ENCODE data around the gene NAT9.

The NAT9 gene

DNA sequence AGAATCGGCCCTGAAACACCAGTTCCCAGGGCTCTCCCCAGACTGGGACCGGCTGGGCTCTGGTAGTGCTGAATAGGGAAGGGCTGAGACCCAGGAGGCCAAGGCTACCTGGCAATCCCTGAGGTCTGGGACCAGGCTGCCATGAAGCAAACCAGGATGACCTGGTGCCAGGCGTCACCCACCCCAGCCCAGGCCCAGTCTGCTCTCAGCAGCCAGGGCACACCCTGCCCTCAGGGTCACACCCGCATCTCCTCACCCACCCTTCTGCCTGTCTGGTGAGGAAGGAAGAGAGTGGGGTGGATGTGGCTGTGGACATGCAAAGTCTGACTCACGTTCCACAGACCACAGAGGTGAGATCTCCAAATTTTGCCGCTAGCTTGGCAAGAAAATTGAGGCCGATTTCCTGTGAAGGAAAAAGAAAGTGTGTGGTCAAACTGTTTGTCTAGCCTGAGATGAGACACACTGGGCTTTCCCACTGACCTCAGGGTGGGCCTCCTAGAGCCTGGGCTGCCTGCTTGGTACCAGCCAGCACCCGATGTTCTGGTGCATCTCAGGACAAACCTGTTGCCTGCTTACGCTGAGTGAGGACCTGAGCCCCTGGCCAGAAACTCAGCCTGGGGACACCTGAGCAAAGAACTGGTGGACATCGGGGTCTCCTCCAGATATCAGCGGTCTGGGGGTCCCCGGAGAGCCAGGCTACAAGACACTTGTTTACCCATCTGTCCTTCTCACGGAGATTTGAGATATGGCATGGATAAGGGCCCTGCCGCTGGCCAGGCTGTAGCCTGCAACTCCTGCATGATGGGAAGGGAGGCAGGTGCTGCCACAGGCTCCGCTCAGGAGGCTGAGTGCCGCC lies 45.4 kb downstream of the NAT9 start:
- no peak overlapping the region for H3K27ac ChIP-seq
- TF ChIP-seq, protein P1, sequence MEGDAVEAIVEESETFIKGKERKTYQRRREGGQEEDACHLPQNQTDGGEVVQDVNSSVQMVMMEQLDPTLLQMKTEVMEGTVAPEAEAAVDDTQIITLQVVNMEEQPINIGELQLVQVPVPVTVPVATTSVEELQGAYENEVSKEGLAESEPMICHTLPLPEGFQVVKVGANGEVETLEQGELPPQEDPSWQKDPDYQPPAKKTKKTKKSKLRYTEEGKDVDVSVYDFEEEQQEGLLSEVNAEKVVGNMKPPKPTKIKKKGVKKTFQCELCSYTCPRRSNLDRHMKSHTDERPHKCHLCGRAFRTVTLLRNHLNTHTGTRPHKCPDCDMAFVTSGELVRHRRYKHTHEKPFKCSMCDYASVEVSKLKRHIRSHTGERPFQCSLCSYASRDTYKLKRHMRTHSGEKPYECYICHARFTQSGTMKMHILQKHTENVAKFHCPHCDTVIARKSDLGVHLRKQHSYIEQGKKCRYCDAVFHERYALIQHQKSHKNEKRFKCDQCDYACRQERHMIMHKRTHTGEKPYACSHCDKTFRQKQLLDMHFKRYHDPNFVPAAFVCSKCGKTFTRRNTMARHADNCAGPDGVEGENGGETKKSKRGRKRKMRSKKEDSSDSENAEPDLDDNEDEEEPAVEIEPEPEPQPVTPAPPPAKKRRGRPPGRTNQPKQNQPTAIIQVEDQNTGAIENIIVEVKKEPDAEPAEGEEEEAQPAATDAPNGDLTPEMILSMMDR (IDR thresholded peaks at IDR 0.05; ENCODE audit: low read depth, low read length, missing control alignments) = no peak
- in situ Hi-C loops (cut with HindIII; ENCODE audit: low pct_ligation_motif_present, low sequenced_read_pairs) = no loop called here
- no peaks in the 10 kb centered on the region for H3K36me3 ChIP-seq (replicated peaks)
- DNase-seq = no peak
- H3K4me3 ChIP-seq (ENCODE audit: low read depth, low read length) = no peak overlapping the region
- H3K27me3 ChIP-seq (replicated peaks) = peaks cover 3% of the 10 kb centered on the region

DNA sequence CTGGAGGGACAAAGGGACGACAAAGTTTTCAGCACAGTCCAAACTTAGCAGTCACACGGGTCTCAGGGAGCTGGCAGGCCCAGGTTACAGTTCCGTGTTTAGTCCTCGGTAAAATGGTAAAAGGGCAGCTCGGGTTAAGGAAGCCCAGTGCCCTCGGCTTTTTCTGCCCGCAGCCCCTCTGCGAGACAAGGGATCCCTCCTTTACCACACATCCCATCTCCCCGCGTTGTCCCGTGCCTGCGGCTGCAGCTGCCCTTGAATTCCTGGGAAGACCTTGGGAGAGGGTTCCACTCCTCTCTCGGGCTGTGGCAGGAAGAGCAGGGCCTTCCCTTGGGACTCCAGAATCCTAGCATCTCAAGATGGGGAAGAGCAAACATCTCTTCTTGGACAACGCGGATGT lies 46.3 kb downstream of the NAT9 start:
- Histone ChIP-seq H3K36me3 (replicated peaks) (no peaks in the 10 kb centered on the region), H3K27me3 (replicated peaks) (peaks cover 3% of the 10 kb centered on the region), H3K27ac (no peak overlapping the region), H3K4me3 (ENCODE audit: low read depth, low read length) (no peak overlapping the region)
- TF ChIP-seq, protein P1 (IDR thresholded peaks at IDR 0.05; ENCODE audit: low read depth, low read length, missing control alignments) = no peak
- no peak for DNase-seq
- in situ Hi-C loops (cut with HindIII; ENCODE audit: low pct_ligation_motif_present, low sequenced_read_pairs) = no loop called here

DNA sequence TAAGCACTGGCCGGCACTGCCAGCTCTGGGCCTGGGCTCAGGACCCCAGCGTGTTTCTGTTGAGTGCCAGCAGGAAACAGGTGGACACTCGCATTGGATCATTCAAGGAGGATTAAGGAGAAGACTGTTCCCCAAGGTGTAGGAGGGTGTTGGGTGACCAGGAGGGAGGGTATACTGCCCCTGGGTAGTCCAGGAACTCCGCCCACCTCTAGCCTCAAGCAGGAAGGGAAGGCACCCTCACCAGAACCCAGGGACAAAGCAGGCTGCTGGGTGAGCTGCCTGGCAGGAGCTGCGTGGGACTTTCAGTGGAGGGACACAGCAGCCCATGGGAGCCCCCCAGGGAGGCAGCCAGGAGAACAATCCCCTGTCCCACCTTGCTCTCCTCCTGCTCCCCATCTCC lies 46.8 kb downstream of the NAT9 start:
- TF ChIP-seq, protein P1 (IDR thresholded peaks at IDR 0.05; ENCODE audit: low read depth, low read length, missing control alignments) = no peak
- DNase-seq = no peak
- Histone ChIP-seq H3K27ac (no peak overlapping the region), H3K27me3 (replicated peaks) (no peaks in the 10 kb centered on the region), H3K36me3 (replicated peaks) (no peaks in the 10 kb centered on the region), H3K4me3 (ENCODE audit: low read depth, low read length) (no peak overlapping the region)
- in situ Hi-C loops (cut with HindIII; ENCODE audit: low pct_ligation_motif_present, low sequenced_read_pairs) = no loop called here

DNA sequence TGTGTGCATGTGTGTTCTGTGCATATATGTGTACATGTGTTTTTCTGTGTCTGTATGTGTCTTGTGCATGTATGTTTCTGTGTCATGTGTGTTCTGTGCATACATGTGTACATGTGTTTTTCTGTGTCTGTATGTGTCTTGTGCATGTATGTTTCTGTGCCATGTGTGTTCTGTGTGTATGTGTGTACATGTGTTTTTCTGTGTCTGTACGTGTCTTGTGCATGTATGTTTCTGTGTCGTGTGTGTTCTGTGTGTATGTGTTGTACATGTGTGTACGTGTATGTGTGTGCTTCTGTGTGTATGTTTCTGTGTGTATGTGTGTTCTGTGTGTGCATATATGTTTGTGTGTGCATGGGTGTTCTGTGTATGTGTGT lies 47.5 kb downstream of the NAT9 start:
- in situ Hi-C loops (cut with HindIII; ENCODE audit: low pct_ligation_motif_present, low sequenced_read_pairs) = no loop called here
- TF ChIP-seq, protein P1 (IDR thresholded peaks at IDR 0.05; ENCODE audit: low read depth, low read length, missing control alignments) = no peak

GRCh38 chr17:74728033-74728701 lies 48.0 kb downstream of the NAT9 start:
- DNase-seq = no peak
- in situ Hi-C loops (cut with HindIII; ENCODE audit: low pct_ligation_motif_present, low sequenced_read_pairs) = no loop called here
- Histone ChIP-seq H3K36me3 (replicated peaks) (no peaks in the 10 kb centered on the region), H3K27me3 (replicated peaks) (no peaks in the 10 kb centered on the region), H3K4me3 (ENCODE audit: low read depth, low read length) (no peak overlapping the region), H3K27ac (no peak overlapping the region)
- TF ChIP-seq, protein P1 (IDR thresholded peaks at IDR 0.05; ENCODE audit: low read depth, low read length, missing control alignments) = no peak

More for the DNA sequence above, 47.5 kb downstream of the NAT9 start:
- H3K27ac ChIP-seq = no peak overlapping the region
- no peak overlapping the region for H3K4me3 ChIP-seq (ENCODE audit: low read depth, low read length)
- no peaks in the 10 kb centered on the region for H3K36me3 ChIP-seq (replicated peaks)
- DNase-seq = no peak
- no peaks in the 10 kb centered on the region for H3K27me3 ChIP-seq (replicated peaks)

Measured in brain microvascular endothelial cell (primary cell).